ENCODE results near the gene STARD13.

STARD13 gene

DNA sequence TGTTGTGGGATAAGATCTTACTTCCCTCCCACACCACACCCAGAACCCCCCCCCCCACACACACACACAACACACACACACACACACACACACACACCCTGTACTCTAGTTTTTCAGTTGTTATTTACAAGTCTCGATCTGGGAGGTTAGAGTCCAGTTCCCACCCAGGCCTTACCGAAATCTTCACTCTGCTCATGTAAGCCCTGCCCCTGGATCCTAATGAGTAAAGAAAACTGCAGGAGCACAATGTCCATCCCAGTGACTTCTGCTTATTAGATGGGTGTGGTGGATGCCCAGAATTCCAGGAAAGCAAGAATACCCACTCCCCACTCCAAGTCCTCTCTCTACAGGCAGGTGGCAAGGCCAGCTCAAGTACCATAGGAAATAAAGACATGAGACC is 23.0 kb downstream of the STARD13 start:
- H3K36me3 ChIP-seq (ENCODE audit: control insufficient read depth, insufficient read depth, low read length) = no peaks in the 10 kb centered on the region
- no peak overlapping the region for H3K27ac ChIP-seq (ENCODE audit: low read depth, low read length)
- no peaks in the 10 kb centered on the region for H3K9me3 ChIP-seq (ENCODE audit: control insufficient read depth, insufficient read depth, low read length)
- H3K9ac ChIP-seq (ENCODE audit: low read depth, low read length) = no peak overlapping the region
- peaks cover 42% of the 10 kb centered on the region for H3K4me1 ChIP-seq (ENCODE audit: control insufficient read depth, insufficient read depth, low read length)
- H3K27me3 ChIP-seq (ENCODE audit: control insufficient read depth, insufficient read depth, low read length) = no peaks in the 10 kb centered on the region
- H3K4me3 ChIP-seq (ENCODE audit: low read depth, low read length) = no peak overlapping the region

DNA sequence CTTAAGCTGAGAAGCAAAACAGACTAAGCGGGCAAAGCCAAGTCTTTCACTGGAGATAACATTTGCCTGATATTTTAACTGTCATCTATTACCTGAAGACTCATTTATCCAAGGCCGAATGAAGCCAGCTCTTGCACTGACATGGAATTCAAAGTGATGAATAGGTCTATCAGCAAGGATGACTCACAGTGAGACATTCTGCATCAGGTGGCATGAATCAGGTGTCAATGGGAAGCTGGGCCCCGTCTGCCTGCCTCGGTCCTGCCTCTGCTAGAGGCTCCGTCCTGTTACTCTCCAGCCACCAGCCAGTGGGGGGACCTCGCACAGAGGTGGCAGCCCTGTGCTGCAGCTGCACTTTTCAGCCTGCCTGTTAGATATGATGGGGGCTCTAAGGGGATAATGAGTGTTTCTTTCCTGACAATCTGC is 23.5 kb downstream of the STARD13 start:
- Histone ChIP-seq H3K9ac (ENCODE audit: low read depth, low read length) (no peak overlapping the region), H3K9me3 (ENCODE audit: control insufficient read depth, insufficient read depth, low read length) (no peaks in the 10 kb centered on the region), H3K27me3 (ENCODE audit: control insufficient read depth, insufficient read depth, low read length) (no peaks in the 10 kb centered on the region), H3K4me1 (ENCODE audit: control insufficient read depth, insufficient read depth, low read length) (peaks cover 42% of the 10 kb centered on the region), H3K36me3 (ENCODE audit: control insufficient read depth, insufficient read depth, low read length) (no peaks in the 10 kb centered on the region), H3K4me3 (ENCODE audit: low read depth, low read length) (no peak overlapping the region), H3K27ac (ENCODE audit: low read depth, low read length) (no peak overlapping the region)

DNA sequence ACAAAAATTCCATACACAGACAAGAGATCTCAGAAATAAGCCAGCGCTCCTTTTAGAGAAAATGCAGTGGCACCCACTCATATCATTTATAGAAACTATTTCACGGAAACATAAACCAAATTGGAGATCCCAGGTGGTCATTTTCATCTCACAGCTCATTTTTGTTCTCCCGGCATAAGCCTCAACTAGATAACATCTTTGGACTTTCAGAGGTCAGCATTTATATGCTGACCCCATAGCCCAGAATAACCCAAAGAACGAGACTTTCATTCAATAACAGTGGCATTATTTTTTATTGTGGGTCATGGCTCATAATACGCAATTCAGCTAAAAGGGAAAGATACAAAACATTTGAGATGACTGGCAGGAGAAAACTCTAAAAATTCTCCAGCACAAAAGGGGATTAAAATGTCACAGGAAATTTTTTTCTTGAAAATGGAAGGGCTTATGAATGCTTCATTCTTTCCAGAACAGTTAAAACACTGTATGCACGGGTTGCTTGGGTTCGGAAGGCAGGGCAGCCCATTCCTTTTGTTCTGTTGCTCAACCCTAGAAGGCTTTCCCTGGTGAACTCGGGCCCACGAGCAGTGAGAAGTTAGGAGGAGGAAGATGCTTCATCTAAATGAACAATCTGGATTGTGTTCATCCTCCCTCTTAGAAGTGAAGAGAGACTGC is 24.0 kb downstream of the STARD13 start:
- H3K9ac ChIP-seq (ENCODE audit: low read depth, low read length) = no peak overlapping the region
- H3K4me3 ChIP-seq (ENCODE audit: low read depth, low read length) = no peak overlapping the region
- no peak overlapping the region for H3K27ac ChIP-seq (ENCODE audit: low read depth, low read length)
- peaks cover 42% of the 10 kb centered on the region for H3K4me1 ChIP-seq (ENCODE audit: control insufficient read depth, insufficient read depth, low read length)
- no peaks in the 10 kb centered on the region for H3K36me3 ChIP-seq (ENCODE audit: control insufficient read depth, insufficient read depth, low read length)
- no peaks in the 10 kb centered on the region for H3K9me3 ChIP-seq (ENCODE audit: control insufficient read depth, insufficient read depth, low read length)
- no peaks in the 10 kb centered on the region for H3K27me3 ChIP-seq (ENCODE audit: control insufficient read depth, insufficient read depth, low read length)

GRCh38 chr13:33260168-33261098 is 25.1 kb downstream of the STARD13 start:
- H3K27ac ChIP-seq (ENCODE audit: low read depth, low read length) = peak overlapping the region; percentile 70
- no peaks in the 10 kb centered on the region for H3K9me3 ChIP-seq (ENCODE audit: control insufficient read depth, insufficient read depth, low read length)
- no peaks in the 10 kb centered on the region for H3K36me3 ChIP-seq (ENCODE audit: control insufficient read depth, insufficient read depth, low read length)
- H3K4me3 ChIP-seq (ENCODE audit: low read depth, low read length) = no peak overlapping the region
- H3K4me1 ChIP-seq (ENCODE audit: control insufficient read depth, insufficient read depth, low read length) = peaks cover 40% of the 10 kb centered on the region
- H3K27me3 ChIP-seq (ENCODE audit: control insufficient read depth, insufficient read depth, low read length) = no peaks in the 10 kb centered on the region
- no peak overlapping the region for H3K9ac ChIP-seq (ENCODE audit: low read depth, low read length)

DNA sequence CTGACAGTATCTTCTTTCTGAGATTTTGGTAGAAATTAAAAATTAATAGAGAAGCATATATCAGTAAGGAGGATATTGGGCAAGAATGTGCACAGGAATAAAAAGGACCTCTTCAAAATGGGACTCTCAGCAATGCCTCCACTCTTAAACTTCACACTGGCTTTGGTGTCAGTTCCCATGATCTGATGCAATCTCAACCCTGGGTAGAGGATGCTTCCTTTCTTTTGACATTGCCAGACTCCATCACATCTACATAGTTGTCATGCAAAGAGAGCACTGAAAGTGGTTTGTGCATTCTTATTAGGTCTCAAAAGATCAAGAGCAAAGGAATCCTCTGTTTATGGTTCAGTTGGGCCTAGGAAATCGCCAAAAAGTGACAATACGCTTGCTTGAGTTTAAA is 26.3 kb downstream of the STARD13 start:
- H3K4me3 ChIP-seq (ENCODE audit: low read depth, low read length) = no peak overlapping the region; the same call in 1 of the 2 replicates
- no peak overlapping the region; the same call in 1 of the 2 replicates for H3K9ac ChIP-seq (ENCODE audit: low read depth, low read length)
- H3K4me1 ChIP-seq (ENCODE audit: control insufficient read depth, insufficient read depth, low read length) = peaks cover 29% of the 10 kb centered on the region
- no peaks in the 10 kb centered on the region for H3K27me3 ChIP-seq (ENCODE audit: control insufficient read depth, insufficient read depth, low read length)
- H3K27ac ChIP-seq (ENCODE audit: low read depth, low read length) = peak overlapping the region; percentile 70
- no peaks in the 10 kb centered on the region for H3K9me3 ChIP-seq (ENCODE audit: control insufficient read depth, insufficient read depth, low read length)
- H3K36me3 ChIP-seq (ENCODE audit: control insufficient read depth, insufficient read depth, low read length) = no peaks in the 10 kb centered on the region

DNA sequence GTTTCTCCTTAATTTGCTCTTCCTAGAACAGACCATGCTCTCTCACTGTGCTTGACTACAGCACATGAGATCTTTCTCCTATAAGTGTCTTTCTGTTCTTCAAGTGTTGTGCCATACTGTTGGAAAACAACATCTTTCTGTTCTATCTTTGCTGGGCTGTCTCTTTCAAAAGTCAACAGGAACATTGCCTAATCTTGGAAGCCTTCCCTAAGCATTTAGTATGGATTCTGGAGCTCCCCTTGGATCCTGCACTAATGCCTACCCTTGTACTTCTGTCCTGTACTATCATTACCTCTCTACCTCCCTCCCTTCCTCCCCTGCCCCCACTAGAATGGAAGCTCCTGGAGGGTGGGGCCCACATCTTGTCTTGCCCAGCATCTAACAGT is 26.8 kb downstream of the STARD13 start:
- Histone ChIP-seq H3K9ac (ENCODE audit: low read depth, low read length) (no peak overlapping the region; the same call in 1 of the 2 replicates), H3K36me3 (ENCODE audit: control insufficient read depth, insufficient read depth, low read length) (no peaks in the 10 kb centered on the region), H3K9me3 (ENCODE audit: control insufficient read depth, insufficient read depth, low read length) (no peaks in the 10 kb centered on the region), H3K27ac (ENCODE audit: low read depth, low read length) (peak overlapping the region; percentile 70), H3K4me1 (ENCODE audit: control insufficient read depth, insufficient read depth, low read length) (peaks cover 26% of the 10 kb centered on the region), H3K4me3 (ENCODE audit: low read depth, low read length) (no peak overlapping the region), H3K27me3 (ENCODE audit: control insufficient read depth, insufficient read depth, low read length) (no peaks in the 10 kb centered on the region)

GRCh38 chr13:33257841-33258807 is 27.4 kb downstream of the STARD13 start:
- Histone ChIP-seq H3K36me3 (ENCODE audit: control insufficient read depth, insufficient read depth, low read length) (no peaks in the 10 kb centered on the region), H3K9me3 (ENCODE audit: control insufficient read depth, insufficient read depth, low read length) (no peaks in the 10 kb centered on the region), H3K4me3 (ENCODE audit: low read depth, low read length) (no peak overlapping the region), H3K4me1 (ENCODE audit: control insufficient read depth, insufficient read depth, low read length) (peaks cover 26% of the 10 kb centered on the region), H3K9ac (ENCODE audit: low read depth, low read length) (no peak overlapping the region; the same call in 1 of the 2 replicates), H3K27me3 (ENCODE audit: control insufficient read depth, insufficient read depth, low read length) (no peaks in the 10 kb centered on the region), H3K27ac (ENCODE audit: low read depth, low read length) (peak overlapping the region; percentile 70)

GRCh38 chr13:33256148-33256840 is 29.3 kb downstream of the STARD13 start:
- no peaks in the 10 kb centered on the region for H3K27me3 ChIP-seq (ENCODE audit: control insufficient read depth, insufficient read depth, low read length)
- H3K36me3 ChIP-seq (ENCODE audit: control insufficient read depth, insufficient read depth, low read length) = no peaks in the 10 kb centered on the region
- H3K9ac ChIP-seq (ENCODE audit: low read depth, low read length) = no peak overlapping the region
- no peaks in the 10 kb centered on the region for H3K9me3 ChIP-seq (ENCODE audit: control insufficient read depth, insufficient read depth, low read length)
- no peak overlapping the region for H3K27ac ChIP-seq (ENCODE audit: low read depth, low read length)
- peaks cover 26% of the 10 kb centered on the region for H3K4me1 ChIP-seq (ENCODE audit: control insufficient read depth, insufficient read depth, low read length)
- H3K4me3 ChIP-seq (ENCODE audit: low read depth, low read length) = no peak overlapping the region

DNA sequence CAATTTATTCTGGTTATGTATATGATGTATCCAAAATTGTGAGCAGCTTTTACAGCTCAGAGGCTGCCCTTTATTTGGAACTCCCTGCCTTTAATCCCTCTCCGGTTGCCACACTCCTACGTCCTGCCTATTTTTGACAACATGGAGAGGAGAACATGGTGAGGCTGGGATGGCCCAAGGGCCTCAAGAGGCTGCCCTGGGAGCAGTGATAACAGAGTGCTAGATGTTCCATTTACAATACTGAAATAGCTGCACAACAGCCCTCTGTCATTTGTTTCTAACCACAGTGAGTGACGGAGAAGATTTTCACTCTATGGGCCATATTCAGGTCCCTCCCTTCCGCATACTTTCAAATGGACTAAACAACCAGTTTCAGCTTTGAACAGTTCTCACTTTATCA is 33.4 kb downstream of the STARD13 start:
- no peak overlapping the region for H3K9ac ChIP-seq (ENCODE audit: low read depth, low read length)
- no peaks in the 10 kb centered on the region for H3K27me3 ChIP-seq (ENCODE audit: control insufficient read depth, insufficient read depth, low read length)
- H3K9me3 ChIP-seq (ENCODE audit: control insufficient read depth, insufficient read depth, low read length) = no peaks in the 10 kb centered on the region
- peaks cover 4% of the 10 kb centered on the region; the same call in 1 of the 2 replicates for H3K4me1 ChIP-seq (ENCODE audit: control insufficient read depth, insufficient read depth, low read length)
- H3K36me3 ChIP-seq (ENCODE audit: control insufficient read depth, insufficient read depth, low read length) = no peaks in the 10 kb centered on the region
- no peak overlapping the region for H3K4me3 ChIP-seq (ENCODE audit: low read depth, low read length)
- no peak overlapping the region for H3K27ac ChIP-seq (ENCODE audit: low read depth, low read length)

DNA sequence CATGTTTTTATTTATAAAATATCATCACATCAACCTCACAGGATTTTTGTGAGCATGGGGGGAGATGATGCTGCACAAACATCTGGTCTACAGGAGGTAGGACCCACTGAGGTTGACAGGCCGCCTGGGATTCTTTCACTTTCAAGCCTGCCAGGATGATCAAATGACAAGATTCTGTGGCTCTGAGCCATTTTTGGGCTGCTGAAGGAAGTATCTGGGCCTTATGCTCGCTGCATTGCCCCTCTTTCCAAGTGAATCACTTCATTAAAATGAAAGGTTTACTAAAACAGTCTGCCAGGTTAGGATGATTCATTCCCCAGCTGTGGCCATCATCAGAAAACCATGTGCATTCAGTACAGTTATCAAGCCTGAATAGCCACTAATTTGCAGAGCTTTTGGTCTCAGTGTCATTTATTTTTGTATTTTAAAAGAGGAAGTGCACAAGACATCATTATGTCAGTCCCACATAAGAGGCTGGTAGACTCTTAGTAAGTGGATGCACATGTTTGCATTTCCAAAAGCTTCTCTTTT is 34.4 kb downstream of the STARD13 start:
- no peaks in the 10 kb centered on the region for H3K27me3 ChIP-seq (ENCODE audit: control insufficient read depth, insufficient read depth, low read length)
- H3K4me1 ChIP-seq (ENCODE audit: control insufficient read depth, insufficient read depth, low read length) = peaks cover 4% of the 10 kb centered on the region; the same call in 1 of the 2 replicates
- H3K9me3 ChIP-seq (ENCODE audit: control insufficient read depth, insufficient read depth, low read length) = no peaks in the 10 kb centered on the region
- no peak overlapping the region for H3K27ac ChIP-seq (ENCODE audit: low read depth, low read length)
- H3K9ac ChIP-seq (ENCODE audit: low read depth, low read length) = no peak overlapping the region
- H3K36me3 ChIP-seq (ENCODE audit: control insufficient read depth, insufficient read depth, low read length) = no peaks in the 10 kb centered on the region
- H3K4me3 ChIP-seq (ENCODE audit: low read depth, low read length) = no peak overlapping the region; the same call in 1 of the 2 replicates
